SKM-1 (cell line): ENCODE measurements around the gene PCLO.

Experiments
- DNase-seq: peaks from one replicate; lab custom pipeline; 2025; ENCODE audit not compliant: unreplicated experiment; lab: John Stamatoyannopoulos, UW

The PCLO gene, protein sequence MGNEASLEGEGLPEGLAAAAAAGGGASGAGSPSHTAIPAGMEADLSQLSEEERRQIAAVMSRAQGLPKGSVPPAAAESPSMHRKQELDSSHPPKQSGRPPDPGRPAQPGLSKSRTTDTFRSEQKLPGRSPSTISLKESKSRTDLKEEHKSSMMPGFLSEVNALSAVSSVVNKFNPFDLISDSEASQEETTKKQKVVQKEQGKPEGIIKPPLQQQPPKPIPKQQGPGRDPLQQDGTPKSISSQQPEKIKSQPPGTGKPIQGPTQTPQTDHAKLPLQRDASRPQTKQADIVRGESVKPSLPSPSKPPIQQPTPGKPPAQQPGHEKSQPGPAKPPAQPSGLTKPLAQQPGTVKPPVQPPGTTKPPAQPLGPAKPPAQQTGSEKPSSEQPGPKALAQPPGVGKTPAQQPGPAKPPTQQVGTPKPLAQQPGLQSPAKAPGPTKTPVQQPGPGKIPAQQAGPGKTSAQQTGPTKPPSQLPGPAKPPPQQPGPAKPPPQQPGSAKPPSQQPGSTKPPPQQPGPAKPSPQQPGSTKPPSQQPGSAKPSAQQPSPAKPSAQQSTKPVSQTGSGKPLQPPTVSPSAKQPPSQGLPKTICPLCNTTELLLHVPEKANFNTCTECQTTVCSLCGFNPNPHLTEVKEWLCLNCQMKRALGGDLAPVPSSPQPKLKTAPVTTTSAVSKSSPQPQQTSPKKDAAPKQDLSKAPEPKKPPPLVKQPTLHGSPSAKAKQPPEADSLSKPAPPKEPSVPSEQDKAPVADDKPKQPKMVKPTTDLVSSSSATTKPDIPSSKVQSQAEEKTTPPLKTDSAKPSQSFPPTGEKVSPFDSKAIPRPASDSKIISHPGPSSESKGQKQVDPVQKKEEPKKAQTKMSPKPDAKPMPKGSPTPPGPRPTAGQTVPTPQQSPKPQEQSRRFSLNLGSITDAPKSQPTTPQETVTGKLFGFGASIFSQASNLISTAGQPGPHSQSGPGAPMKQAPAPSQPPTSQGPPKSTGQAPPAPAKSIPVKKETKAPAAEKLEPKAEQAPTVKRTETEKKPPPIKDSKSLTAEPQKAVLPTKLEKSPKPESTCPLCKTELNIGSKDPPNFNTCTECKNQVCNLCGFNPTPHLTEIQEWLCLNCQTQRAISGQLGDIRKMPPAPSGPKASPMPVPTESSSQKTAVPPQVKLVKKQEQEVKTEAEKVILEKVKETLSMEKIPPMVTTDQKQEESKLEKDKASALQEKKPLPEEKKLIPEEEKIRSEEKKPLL (N-terminal part only)

DNA sequence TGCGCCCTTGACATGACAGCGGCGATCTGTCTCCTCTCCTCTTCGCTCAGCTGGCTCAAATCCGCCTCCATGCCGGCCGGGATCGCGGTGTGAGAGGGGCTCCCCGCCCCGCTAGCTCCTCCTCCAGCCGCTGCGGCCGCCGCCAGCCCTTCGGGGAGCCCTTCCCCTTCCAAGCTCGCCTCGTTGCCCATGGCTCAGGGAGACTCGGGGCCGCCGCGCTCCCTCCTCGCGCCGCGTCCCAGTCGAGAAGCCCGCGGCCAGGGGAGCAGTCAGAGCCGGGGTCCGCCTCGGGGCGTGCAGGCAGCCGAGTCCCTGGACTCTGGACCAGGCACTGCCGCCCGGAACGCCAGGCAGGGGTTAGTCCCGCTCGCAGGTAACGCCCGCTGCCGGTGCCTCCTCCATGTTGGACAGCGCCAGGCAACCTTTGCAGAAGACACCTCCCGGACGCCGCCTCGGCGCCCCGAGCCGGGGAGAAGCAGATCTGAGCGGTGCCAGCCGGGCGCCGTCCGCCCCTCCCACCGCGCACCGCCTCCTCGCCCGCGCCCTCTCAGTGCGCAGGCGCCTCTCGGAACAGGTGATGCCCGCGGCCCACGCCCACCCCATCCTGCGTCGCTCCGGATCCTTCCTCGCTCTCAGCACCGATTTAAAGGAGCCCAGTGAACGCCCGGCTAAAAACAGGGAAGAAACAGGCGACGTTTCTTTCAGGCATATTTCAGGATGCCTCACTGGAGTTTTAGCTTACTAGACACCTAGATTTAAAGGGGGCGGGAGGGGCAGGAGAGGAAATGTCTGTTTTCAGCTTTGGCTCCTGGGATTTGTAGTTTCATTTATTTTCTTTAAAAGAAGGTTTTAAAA lies at the start of gene PCLO:
TSS of gene PCLO (minus strand) at position 483 of the 855 bp plus-strand sequence. CDS start at position 191, 292 bp downstream.
- DNase-seq, result peak; percentile 78

DNA sequence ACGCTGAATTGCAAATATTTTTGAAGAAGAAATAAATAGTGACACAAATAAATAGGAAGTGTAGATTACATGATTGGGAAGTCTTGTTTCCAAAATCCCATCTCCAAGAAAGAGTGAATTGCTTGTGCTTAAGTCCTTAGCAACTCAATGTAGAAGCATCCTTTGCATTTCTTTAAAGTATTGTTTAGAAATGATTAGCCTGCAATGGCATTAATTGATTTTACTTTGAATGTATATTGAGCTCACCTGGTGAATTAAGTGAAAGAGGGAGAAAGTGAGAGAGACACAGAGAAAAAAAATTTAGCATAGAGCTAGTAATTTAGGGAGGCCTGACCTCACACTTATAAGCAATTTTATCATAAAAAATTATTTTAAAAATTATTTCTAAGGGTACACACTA lies 49.0 kb upstream of the PCLO start:
- DNase-seq, result no peak

DNA sequence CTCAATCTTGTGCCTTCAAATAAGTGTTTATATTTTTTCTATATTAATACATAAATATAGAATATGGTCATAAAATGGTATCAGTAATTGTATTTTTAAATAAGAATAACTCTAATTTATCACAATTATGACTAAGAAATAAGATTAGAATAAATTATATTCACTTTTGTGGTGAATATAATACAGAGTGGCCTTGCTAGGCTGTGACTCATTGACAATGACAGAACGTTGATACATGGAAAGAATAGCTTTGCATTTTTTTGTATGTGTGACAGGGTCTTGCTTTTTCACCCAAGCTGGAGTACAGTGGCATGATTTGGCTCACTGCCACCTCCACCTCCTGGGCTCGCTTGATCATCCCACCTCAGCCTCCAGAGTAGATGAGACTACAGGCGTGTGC lies 47.8 kb upstream of the PCLO start:
- no peak for DNase-seq

DNA sequence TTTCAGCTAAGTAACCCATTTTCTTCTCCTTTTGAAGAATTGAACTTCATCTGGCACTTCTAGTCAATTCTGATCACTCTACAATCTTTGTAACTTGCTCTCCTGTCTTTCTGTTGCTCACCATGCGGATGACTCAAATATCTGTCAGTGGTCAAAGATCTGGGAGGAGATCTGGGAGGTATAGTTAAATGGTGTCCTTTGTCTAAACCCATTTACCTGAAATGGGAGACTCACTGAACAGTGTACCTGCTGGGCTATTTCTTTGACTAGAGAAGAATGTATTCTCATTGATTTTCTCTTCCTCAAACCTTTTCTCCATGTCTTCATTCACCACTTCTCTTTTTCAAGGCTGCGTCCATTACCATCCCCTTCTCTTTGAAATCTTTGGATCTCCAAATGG lies 42.0 kb upstream of the PCLO start:
- no peak for DNase-seq

DNA sequence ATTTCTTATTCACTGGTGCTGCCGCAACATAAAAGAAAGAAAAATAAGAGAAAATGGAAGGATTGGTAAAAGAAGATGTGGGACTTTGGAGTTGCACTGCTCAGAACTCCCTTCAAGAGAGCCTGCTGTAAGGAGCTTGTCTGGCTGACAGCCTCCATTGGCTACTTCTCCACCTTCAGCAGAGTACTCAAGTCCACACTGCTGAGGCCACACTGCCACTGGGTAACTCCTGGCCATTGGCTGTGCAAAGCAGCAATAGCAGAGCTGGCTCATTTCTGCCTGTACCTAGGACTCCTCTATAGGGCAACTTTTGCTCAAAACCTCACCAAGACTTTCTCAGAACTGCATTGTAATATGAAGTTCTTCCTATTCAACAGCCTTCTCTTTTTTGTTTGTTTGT lies 38.7 kb upstream of the PCLO start:
- DNase-seq, result no peak

DNA sequence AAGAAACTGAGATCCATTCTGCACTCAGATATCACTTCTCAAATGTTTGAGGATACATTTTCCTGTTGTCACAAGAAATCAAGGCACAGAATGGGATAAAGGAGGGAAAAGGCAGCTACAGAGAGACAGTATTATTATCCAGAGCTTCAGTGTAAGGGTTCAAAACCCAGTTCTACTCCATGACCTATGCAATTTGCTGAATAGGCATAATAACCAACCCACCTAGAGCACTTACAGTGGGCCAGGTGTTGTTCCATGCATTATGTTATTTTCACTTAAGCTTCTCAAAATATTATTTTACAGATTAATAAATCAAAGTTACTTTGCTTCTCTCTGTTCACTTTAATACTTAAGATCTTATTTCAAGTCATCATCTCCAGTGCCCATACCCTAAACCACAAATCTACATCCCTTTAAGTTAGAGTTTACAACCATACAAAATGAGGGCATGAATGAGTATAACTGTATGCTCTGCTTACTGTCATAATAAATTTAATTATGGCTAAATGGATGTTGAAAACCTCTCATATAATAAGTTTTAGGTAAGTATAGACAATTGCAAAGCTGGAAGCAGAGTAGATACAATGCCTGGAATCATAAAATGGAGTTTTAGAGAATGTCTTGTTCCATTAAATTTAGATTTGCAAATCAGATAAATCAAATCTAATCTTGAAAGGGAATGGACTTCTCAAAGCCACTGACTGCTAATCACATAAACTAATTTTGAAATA lies 28.1 kb upstream of the PCLO start:
- no peak for DNase-seq

DNA sequence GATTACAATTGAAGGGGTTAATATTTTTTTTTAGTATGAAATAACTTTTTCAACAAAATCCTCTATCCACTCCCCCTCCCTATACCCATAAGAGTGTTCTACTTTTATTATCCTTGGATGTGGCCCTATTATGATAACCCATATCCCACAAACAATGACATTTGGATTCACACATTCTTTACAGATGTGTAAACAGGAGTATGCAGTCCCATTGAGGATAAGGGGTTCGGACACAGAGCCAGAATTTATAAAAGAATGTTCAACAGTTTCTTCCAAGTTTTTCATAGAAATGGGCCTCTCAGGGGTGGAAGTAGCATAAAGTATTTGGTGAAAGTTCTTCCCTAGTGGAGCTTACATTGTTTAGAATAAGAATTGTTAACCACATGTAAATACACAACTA lies 16.1 kb upstream of the PCLO start:
- no peak for DNase-seq

DNA sequence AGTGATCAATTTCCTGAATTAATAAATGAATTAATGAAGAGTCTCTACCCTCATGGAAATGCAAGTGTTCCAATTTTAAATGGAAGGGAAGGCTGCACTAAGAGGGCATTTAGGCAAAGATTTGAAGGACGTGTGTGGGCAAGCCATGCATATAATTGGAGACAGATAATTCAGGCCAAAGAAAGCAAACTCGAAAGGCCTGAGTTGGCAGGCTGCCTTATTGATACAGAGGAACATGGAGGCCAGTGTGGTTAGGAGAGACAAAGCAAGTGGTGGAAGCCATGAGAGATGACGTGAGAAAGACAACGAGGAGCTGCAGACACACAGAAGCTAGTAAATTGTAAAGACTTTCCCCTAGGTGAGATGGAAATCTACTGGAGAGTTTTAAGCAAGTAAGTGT lies 15.4 kb upstream of the PCLO start:
- no peak for DNase-seq

DNA sequence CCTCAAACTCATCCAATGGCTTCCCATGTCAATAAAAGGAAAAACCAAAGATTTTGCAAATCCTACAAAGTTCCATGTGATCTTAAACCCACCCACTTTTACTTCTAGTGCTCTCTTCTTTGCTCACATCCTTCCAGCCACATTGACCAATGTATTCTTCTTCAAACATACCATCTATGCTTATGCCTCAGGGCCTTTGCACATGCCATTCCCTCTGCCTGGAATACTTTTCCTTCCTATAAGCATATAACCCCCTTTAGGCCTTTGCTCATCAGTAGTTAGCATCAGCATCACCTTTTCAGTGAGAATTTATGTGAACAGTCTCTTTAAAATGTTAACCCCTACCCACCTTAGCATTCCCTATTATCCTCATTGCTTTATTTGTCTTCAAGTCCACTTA lies 11.0 kb upstream of the PCLO start:
- DNase-seq, result no peak

DNA sequence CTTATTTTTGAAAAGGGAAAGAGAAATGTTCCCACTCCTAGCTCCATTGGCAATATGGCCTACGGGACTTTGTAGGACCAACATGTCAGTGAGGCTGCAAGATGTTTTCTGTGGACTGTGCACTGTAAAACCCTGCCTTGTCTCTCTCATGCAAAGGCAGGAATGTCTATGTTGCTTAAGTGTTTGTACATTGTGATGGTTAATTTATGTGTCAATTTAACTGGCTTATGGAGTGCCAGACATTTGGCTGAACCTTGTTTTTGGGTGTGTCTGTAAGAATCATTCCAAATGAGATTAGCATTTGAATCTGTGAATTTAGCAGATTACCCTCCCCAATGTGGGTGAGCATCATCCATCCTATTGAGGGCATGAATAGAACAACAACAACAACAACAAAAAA lies 4.1 kb upstream of the PCLO start:
- DNase-seq, result no peak

DNA sequence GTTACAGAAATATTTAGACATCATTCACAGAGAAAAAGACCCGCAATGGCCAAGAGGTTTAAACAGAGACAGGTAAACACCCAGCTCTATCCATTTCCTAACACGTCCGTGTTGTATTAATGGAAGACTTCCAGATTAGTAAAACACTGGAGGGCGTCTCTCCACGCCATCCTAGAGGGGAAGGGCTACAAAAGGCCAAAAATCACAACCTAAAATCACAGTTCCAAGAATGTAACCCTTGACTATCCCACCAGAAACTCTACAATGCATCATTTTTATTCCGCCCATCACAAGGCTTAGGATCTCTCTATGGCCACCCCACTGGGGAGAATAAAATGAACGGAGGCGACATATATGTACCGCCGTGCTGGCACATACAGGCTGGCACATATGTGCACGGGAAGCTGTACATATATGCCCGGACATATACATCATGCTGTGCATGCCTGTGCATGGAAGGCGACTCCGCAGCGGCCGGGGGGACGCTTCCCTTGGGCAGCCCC lies 734 bp downstream of the PCLO start:
- DNase-seq, result no peak

DNA sequence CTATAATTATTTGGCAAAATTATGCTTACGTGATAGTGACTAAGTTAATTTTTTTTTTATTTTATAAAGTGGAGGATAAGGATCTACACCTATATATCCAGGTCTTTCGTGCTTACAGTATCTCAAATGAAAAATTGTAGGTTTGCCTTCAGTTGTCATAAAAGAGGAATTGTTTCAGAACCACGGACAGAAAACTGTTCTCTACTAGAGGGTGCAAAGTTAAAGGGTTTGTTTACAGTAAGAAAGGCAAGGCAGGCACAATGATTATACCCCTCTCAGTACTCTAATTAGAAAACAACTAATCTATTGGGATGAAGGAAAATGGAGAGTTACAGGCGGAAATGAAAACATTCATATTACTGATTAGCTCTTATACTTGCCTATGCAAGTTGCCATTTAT lies 1.5 kb downstream of the PCLO start:
- DNase-seq, result no peak

DNA sequence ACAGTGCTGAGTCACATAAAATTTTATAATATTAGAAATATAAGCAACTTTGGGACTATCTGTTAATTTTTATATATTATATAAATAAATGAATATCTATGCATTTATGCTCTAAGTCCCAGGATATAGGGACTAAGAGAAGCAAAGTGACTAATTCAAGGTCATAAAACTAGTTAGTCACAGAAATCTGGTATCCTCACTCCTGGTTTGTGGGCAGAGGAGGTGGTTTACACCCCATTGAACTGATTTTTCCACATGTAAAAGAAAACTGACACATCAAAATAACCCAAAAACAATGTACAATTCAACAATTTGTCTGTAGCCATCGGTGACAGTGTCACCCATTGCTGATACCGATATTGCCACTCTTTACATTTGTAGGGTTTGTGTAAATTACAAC lies 3.0 kb downstream of the PCLO start:
- no peak for DNase-seq

DNA sequence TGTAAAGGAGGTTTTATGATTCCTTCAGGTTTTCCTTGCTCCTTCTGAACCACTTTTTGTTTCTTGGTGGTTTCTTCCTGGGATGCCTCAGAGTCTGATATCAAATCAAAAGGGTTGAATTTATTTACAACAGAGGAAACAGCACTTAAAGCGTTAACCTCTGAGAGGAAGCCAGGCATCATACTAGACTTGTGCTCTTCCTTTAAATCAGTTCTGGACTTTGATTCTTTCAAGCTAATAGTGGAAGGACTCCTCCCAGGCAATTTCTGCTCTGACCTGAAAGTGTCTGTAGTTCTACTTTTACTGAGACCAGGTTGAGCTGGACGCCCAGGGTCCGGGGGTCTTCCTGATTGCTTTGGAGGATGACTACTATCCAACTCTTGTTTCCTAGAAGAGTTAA lies 6.7 kb downstream of the PCLO start:
- no peak for DNase-seq

DNA sequence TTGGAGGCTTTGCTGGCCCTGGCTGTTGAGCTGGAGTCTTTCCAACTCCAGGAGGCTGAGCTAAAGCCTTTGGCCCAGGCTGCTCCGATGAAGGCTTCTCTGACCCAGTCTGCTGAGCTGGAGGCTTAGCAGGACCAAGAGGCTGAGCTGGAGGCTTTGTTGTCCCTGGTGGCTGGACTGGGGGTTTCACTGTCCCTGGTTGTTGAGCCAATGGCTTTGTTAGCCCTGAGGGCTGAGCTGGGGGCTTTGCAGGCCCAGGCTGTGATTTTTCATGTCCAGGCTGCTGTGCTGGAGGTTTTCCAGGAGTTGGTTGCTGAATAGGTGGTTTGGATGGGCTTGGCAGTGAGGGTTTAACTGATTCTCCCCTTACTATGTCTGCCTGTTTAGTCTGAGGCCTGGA lies 7.3 kb downstream of the PCLO start:
- DNase-seq, result no peak

DNA sequence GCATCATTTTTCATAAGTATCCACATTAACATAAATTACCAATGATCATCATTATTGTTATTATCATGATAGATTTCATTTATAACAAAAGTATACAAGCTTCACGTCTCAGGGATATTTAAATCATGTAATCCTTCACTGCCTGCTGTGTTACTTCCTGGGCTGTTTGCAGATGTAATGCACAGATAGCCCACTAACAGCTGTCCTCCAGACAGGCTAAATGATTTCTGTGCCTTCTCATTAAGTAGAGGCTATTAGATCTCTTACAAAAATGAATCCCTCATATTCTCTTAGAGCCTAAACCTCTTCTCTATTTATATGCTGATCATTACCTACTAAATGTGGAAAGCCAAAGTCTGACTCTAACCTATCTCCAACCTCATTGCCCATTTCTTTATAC lies 9.3 kb downstream of the PCLO start:
- no peak for DNase-seq

DNA sequence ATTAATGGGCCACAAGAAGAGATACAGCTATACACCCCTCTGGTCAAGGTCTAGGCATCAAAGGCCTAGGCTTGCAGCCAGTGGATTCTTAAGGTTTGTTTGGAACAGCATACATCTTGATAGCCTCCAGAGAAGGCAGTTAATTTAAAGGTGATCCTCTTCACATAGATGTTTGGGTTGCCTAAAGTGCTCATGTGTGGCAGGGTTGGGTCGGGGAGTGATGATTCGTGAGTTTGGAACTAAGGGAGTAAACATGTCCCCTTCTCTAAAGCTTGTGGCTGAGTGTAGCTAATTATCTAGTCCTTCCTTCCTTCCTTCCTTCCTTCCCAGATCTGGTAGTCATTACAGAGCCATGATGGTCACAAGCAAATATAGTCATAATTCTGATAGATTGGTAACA lies 12.4 kb downstream of the PCLO start:
- no peak for DNase-seq

DNA sequence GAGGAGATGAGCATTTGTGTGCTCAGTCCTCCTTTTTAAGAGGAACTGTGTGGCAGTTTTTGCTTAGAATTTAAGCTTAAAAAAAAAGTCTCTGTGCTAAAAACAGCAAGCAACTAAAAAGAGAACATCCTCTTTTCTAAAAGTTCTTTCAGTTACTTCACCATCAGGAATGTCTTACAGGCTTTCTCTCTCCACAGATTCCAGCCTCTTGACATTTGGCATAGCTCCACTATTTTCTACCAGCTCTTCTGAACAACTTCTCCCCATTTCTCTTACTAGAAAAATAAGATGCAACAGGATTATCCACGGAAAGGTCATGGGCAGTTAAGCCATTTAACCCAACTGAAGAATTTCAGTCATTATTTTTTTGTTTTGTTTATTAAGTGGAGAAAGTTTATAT lies 13.2 kb downstream of the PCLO start:
- no peak for DNase-seq

DNA sequence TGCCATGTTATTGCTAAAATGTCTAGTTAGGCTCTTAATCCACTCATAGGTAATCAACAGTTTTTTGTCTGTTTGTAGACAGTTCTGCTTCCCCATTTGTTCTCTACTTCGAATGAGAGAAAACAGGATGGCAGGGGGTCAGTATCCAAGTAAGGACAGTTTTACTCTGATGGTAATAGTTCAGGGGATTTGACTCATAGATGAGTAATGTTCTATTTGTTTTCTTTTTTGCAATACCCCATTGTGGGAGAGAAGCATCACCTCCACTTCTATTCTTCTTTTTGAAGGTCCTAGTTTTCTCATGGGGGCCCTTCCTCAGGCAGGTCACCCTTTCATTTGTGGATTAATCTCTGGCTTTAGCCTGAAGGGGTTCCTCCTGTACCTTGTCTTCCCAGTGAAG lies 13.9 kb downstream of the PCLO start:
- DNase-seq, result no peak

DNA sequence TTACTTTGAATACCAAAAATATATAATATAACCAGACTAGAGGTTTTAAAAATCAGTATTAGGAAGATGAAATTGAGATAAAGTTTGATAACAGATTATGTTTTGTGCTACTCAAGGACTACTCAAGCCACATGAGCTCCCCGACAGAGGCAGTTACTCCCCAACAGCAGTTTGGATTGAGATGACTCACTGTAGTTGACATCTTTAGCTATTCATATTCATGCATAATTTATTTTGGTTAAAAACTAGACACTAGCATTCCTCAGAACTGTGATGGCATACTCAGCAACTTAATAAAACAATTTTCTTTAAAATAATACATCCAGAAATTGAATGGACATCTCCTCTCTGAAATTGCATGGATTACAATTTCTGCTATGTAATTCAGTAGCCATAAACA lies 19.6 kb downstream of the PCLO start:
- no peak for DNase-seq
